GM12864 (cell line): ENCODE measurements around the gene PDE4D.

Source experiments
- DNase-seq: peaks from one replicate; pipeline ENCODE4 v3.0.0-alpha.2; 2011; ENCODE audit warnings: low read depth
- H3K4me3 ChIP-seq: 2 replicates; pipeline ENCODE4 v1.5.1; 2011; ENCODE audit warnings: mild to moderate bottlenecking, low read depth, low read length, control low read depth
- TF ChIP-seq, protein P1 (sequence below): IDR thresholded peaks from 2 replicates; pipeline ENCODE4 v1.5.1; 2011; ENCODE audit warnings: low read depth, mild to moderate bottlenecking, moderate library complexity, low read length, control low read depth, inconsistent platforms; ENCODE audit errors: missing control alignments

PDE4D gene

DNA sequence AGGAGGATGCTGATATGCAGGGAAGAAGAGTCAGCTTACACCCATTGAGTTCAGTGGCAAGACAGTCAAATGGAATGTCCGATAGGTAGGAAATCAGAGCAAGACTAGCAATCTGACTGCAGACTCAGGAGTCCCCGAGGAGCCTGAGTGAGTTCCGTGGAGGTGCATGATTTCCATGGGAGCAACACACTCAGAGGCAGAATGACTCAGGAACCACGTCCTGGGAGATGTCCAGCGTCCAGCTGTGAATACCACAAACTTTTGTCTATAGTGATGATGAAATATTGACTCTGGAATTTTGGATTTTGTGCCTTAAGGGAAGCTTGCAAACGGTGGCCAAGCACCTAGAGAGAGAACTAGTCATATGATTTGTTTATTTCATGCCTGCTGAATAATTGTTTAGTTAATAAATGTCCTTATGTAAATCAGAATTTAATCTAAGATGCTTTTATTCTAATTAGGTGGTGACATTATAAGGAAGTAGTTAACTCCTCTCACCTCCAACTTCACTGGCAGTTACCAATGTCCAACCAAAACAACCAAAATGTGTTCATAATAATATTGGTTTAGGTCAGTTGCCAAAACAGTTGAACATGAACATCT lies 100.4 kb downstream of the PDE4D start:
- no peak for DNase-seq
- TF ChIP-seq, protein P1, sequence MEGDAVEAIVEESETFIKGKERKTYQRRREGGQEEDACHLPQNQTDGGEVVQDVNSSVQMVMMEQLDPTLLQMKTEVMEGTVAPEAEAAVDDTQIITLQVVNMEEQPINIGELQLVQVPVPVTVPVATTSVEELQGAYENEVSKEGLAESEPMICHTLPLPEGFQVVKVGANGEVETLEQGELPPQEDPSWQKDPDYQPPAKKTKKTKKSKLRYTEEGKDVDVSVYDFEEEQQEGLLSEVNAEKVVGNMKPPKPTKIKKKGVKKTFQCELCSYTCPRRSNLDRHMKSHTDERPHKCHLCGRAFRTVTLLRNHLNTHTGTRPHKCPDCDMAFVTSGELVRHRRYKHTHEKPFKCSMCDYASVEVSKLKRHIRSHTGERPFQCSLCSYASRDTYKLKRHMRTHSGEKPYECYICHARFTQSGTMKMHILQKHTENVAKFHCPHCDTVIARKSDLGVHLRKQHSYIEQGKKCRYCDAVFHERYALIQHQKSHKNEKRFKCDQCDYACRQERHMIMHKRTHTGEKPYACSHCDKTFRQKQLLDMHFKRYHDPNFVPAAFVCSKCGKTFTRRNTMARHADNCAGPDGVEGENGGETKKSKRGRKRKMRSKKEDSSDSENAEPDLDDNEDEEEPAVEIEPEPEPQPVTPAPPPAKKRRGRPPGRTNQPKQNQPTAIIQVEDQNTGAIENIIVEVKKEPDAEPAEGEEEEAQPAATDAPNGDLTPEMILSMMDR: no peak
- no peak overlapping the region for H3K4me3 ChIP-seq

GRCh38 chr5:59791617-59792016 lies 101.9 kb downstream of the PDE4D start:
- no peak for DNase-seq
- TF ChIP-seq, protein P1: no peak
- no peak overlapping the region for H3K4me3 ChIP-seq

GRCh38 chr5:59790776-59791475 lies 102.6 kb downstream of the PDE4D start:
- H3K4me3 ChIP-seq: no peak overlapping the region
- DNase-seq: no peak
- TF ChIP-seq, protein P1: no peak

DNA sequence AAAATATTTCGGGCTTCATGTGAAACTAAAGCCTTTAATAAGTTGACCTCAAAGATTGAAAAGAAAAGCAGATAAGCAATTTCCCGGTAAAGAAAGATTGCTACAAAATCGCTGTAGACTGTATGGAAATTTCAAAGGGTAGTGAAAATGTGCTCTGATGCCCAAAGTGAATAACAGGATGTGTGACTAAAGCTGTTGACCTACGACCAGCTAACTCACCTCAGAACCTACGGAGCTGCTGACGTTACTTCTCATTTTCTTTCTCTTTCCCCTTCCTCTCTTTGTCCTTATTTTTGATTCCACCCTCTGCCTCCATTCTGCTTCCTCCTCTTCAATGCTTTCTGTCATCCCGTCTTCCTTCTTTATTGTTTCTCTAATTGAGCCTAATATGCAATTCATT lies 103.2 kb downstream of the PDE4D start:
- TF ChIP-seq, protein P1: no peak
- no peak overlapping the region for H3K4me3 ChIP-seq
- DNase-seq: no peak

DNA sequence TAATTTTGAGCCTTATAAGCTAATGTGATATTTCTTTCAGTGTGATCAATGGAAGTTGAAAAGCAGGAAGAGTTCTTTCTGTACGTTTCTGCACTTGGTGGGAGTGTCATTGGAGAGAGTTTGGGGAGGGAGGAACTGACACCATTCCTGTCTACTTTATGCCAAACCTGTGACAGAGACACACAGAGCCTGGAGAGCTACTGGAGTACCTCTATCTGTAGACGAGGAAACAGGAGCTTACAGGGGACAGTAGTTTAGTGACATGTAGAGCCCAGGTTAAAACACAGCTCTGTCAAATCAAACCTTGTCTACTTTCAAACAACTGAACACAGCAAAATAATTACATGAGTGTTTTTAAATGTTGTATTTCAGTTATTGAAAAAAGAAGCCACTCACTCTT lies 103.6 kb downstream of the PDE4D start:
- no peak for DNase-seq
- H3K4me3 ChIP-seq: no peak overlapping the region
- TF ChIP-seq, protein P1: no peak

DNA sequence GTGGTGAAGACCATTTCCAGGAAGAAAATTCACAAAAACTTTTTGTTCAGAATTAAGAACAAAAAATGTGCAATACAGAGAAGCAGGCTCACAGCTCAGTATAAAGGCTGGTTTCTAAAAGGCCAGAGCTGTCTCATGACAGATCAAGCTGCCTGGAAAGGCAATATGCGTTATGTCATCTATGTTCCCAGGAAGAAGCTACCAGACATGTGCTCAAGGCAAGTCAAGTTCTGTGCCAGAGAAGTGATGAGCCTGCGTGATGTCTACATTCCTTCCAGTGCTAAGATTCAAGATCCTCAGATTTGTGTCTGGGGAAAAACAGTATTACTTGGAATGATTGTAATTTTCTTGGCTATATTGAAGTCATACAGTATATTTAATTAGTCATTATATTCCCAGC lies 104.3 kb downstream of the PDE4D start:
- no peak for DNase-seq
- no peak overlapping the region for H3K4me3 ChIP-seq
- TF ChIP-seq, protein P1: no peak

- H3K4me3 ChIP-seq: no peak overlapping the region
- TF ChIP-seq, protein P1: no peak
- no peak for DNase-seq
Observed at GRCh38 chr5:59786334-59786805, 107.2 kb downstream of the PDE4D start.
